HG03575 (cell line): ENCODE data around the gene BNC2.

Source experiments
- ATAC-seq: cut with Tn5 transposase; IDR thresholded peaks from one replicate; pipeline ENCODE4 v1.9.1; 2021; ENCODE audit not compliant: unreplicated experiment, insufficient number of reproducible peaks, low FRiP score; ENCODE audit errors: extremely low read depth

Gene BNC2

DNA sequence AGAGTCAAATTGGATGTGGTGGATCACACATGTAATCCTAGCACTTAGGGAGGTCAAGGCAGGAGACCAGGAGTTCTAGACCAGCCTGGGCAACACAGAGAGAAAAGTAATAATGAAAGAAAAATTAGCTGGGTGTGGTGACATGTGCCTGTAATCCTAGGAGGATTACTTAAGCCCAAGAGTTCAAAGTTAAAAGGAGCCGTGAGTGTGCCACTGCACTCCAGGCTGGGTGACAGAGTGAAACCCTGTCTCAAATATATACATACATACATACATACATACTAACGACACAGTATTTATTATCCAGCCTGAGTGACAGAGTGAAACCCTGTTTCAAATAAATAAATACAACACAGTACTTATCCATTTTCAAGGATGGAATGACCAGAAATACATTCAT is 180.3 kb downstream of the BNC2 start:
- no peak for ATAC-seq

DNA sequence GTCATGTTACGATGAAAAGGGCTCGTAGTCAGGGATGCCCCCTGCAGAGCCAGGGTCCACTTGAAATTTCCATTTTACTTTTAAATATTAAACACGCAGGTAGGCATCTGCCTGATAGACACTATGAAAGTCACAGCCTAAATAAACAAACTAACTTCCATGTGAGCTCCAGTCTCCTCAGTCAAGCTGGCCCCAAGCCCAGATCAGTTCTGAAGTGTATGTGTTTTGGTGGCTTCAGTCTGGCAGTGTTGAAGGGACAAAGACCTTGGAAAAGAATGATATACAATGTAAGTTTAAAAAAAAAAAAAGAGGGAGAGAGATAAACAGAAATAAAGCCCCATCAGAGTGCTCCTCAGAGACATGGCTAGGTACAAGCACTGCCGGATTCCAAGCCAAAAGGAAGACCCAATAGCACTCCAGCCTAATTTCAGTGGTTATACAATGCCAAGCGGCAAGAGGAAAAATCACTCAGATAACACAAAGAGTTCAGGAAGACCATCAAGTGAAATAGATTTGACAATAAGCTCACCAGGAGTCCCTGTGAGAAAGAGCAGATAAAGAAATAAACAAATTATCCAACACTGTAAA is 181.0 kb downstream of the BNC2 start:
- ATAC-seq: no peak

DNA sequence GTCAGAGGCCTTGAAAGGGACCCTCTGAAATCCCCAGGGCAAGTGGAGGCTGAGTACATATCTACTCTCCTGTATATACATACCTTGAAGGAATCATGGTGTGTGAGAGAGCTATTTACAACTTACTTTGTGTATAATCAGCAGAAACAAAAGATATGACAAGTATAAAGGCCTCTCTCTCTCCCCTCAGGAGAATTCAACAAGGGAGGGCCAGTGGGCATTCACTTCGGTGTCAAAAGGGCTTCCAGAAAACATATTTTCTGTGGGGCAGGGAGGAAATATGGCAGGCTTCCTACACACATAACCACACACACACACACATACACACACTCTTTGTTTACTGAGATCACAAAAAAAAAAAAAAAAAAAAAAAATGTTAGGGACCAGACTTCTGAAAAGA is 181.7 kb downstream of the BNC2 start:
- no peak for ATAC-seq

DNA sequence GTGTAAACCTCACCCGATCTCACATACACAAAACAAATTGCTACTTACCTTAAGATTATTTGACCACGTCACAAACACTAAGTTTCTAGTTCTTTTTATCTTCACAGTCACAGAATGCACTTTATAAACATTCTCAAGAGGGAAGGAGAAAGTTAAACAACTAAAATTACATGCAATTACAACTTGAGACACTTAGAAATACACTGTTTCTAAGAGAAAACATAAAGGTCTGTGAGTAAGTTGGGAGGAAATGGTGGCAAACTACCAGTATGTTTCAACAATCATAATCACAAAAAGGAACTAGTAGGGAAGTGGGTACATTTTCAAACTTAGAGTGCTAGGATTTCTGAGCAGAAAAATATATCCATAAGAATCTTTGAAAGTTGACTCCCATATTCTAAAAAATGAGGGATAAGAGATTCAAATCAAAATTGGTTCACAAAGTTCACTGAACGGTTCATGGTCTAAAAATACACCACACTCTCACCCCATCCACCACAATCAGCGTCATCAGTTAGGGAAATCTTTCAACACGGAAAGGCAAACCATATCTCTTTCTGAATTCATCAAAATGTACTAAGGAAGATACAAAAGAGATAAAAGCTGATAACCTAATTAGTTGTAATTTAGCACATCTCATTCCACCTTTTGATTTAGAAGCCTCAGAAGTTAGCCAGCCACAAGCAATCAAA is 182.6 kb downstream of the BNC2 start:
- ATAC-seq: no peak

DNA sequence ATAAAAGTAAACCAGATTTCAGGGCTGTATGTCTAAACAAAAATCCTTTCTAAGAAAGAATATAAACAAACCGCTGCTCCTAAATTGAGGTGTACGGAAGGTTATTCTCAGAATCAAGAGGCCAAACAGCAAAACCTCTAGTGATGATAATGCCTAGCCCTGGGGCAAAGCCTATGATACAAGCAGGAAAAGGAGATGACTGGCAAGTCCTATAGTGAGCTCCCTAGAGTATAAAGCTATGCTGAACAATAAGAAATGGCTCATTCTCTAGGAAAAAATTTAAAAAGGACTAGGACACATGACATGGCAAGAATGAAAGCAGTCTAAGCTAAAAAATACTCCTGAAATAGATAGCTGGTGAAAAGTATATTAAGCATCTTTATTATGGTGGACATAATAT is 187.1 kb downstream of the BNC2 start:
- ATAC-seq: no peak

DNA sequence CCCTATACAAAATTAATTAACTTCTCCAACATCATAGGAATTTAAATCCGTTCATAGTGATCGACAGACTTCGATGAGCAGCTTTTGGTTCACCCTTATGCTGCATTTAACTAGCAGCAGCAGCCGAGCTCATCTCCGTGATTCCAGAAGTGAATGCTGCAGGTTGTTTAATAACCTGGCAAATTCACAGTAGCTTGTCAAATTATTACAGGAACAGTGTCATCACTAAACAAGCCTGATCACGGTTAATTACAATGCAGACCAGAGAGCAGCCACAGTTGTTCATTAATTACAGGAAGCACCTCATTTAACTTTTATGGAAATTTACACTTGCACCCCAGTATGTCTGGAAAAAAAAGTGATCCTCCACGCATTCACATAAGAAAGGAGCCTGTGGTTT is 188.2 kb downstream of the BNC2 start:
- no peak for ATAC-seq

DNA sequence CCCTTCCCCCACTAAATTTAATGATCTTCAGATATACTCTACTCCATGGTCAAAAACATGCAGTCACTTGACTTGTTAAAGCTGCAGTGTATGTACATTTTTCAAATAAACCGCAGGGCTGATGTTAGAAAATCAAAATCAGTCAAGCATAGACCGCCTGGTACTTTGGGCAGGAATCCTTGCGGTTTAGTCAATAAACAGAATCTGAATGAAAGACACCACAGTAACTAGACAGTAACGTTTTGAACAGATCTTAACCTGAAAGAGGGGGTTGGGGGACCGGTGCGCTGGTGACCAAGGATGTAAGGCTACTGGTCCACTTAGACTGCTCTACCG is 188.8 kb downstream of the BNC2 start:
- ATAC-seq: no peak

DNA sequence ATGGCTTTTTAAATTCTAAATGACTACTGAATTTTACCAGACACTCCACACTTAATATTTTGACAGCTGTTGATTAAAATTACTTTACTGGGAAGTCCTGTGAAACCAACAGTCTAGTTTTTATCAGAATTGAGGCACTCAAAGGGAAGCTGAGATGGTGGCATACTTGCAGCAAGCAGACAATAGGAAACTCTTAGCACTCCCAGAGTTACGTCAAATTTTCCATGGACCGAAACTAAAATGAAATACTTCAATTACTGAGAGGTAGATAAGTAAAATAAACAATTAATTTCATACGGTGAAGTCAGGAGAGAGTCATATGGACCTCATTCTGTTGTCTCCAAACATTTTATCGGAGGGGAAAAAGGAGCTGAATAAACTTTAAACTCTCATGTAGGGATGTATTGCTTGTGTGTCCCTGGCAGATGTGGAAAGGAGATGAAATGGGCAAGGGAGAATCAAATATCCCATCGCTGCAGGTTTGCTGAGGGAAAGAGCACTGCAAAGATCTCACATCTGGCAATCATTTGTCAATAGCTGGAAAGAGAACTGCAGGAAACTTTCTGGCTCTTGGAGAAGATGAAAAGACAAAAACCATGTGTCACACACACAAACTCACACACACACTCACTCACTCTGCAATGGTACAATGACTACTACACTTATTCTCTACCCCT is 189.4 kb downstream of the BNC2 start:
- ATAC-seq: no peak

DNA sequence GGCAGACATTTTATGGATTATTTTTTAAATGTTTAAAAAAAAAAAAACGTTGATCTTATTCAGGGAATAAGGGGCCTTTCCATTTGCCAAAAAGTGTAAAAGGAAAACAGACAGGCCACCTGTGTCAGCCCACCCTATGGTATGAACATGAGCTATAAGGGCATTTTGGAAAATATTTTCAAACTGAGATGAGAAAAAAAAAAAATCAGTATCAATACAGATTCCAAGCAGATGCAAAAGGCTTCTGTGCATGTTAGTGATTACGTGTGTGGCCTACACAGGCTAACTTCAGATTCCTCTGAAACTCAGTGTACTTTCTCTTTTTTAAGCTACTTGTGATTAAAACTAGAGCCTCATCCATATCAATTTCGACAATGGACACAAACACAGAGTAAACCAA is 189.9 kb downstream of the BNC2 start:
- ATAC-seq: no peak

DNA sequence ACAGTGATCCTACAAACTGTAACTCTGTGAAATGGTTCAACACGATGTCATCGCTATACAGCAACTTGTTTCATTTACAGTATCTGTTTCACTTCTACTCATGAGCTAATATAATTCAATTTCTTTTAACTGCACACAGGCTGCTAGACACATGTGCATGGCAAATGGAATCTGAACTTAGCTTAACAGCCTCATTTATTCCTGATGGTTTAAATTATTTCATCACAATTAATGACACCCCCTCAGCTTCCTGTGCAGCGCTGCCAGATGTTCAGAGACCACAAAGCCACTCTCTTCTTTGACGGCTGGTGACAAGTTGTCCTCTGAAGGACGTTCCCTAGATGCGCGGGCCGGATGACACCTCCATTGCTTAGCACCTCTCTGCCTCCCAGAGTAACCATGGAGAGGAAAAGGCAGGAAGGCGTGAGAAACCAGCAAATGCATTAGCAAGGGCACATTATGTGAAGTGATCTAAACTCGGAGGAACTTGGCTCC is 191.1 kb downstream of the BNC2 start:
- no peak for ATAC-seq

DNA sequence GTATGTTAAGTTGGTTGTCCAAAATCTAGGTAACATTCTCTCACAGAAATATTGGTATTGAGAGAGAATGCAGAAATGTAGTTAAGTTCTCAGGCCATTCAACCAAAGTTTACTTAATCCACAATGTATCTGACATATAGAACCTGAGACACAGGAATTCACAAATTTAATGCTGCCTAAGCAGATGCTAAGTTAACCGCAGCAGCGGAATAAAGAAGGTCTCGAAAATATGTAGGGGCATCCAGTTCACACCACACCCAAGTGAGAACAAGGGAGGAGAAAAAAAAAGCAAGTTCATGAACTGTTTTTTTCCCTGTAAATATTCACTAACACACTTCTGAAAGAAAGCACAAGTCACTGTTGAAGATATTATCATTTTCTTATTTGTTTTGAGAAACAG is 194.0 kb downstream of the BNC2 start:
- no peak for ATAC-seq

DNA sequence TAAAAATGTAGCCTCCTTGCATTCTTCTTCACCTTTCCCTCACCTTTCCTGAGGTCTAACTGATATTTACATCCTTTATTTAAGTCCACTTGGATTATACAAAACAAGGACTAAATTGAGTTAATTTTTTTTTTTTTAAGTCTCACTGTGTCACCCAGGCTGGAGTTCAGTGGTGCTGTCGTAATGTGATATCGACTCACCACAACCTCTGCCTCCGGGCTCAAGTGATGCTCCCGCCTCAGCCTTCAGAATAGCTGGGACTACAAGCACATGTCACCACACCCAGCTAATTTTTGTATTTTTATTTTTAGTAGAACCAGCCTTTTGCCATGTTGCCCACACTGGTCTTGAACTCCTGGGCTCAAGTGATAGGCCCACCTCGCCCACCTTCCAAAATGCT is 195.3 kb downstream of the BNC2 start:
- ATAC-seq: no peak

DNA sequence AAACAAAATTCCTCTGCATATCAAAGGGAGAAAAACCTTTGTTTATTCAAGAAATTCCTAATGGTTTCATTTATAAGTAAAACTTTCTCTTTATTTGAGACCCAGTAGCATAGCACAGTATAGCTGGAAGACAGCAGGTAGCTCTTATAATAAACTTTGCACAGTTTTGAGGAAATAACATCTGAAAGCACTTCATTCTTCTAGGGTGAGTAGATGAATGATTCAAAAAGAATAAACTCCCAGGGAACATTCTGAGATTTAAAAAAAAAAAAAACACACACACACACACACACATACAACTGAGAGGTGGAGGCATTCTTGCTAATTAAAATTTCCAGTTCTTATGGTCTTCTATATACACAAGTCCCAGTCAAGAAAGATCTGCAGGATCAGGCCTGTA is 197.3 kb downstream of the BNC2 start:
- ATAC-seq: no peak

DNA sequence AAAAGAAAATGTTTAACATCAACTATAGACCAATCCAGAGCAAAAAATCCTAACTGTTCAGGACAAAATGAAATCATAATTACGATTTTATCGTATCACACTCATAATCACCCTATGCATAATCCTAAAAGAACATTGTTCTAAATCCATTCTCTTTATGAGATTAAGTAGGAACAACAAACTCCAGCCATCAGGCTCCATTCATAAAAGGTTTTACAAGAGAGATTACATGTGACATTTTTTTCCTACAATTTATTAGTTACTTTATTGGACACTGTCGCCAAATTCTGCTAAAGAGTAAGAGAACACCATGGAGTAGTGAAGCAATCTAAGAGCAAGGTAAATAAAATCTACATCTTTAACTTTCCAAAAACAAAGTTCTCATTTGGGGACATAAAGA is 198.0 kb downstream of the BNC2 start:
- ATAC-seq: no peak

DNA sequence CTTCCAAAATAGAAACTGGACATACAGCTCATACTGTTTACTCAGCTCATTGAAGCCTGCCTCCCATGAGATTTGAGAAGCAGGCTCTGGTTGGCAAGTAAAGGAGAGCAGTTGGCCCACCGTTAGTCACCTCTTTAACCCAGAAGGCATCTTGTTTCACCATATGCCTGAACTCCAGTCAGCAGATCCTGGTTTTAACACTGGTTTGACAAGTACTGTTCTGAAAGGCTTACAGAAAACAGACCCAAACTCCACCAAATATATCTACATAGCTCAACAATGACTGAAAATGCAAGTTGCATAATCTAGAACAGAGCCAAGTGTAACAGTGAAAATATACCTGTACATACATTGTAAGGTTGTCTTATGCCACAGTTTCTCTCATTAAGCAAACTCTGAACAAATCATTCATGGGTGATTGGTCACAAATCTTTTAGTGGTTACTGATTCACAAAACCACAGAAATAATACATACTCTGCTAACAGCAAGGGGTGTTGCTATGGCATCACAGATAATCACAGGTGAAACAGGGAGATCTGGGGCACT is 198.8 kb downstream of the BNC2 start:
- ATAC-seq: no peak

DNA sequence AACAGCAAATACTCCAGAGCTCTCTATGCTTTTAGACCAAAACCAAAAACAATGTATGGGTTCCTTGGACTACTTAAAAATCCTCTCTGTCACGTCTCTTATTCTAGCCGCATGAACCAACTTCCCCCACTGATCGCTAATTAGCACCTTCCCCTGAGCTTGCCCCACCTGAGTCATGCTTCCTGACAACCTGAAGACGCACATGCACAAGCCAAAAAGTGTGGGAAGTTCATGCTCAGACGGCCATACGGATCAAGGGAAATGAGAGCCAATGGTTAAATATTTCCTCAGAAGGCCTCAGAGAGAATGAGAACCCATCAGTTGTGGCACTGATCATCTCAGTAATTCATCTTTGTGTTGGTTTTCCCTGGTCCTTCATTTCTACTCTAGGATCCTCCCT is 199.7 kb downstream of the BNC2 start:
- no peak for ATAC-seq

DNA sequence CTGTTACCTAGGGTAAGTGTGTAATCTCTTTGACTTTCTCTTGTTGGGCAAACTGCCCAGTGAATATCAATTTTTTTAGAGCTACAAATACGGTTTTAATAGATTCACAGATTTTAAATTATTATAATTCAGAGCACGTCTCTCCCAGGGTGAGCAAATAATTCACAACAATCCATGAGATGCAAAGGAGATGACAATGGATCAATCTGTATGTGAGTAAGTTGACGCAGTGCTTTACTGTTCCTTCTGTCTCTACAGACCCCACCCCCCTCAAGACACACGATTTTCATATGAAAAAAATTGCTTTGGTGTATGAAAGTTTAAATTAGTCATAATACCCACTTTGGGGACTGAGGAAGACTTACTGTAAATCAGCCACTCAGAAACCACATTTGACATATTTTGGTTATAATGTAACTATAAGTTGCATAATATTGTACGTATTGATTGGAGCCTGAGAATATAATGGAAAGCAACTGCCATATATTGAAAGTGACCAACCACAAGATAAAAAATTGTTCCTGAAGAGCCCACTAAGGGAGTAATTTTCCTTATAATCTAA is 201.7 kb downstream of the BNC2 start:
- ATAC-seq: no peak

DNA sequence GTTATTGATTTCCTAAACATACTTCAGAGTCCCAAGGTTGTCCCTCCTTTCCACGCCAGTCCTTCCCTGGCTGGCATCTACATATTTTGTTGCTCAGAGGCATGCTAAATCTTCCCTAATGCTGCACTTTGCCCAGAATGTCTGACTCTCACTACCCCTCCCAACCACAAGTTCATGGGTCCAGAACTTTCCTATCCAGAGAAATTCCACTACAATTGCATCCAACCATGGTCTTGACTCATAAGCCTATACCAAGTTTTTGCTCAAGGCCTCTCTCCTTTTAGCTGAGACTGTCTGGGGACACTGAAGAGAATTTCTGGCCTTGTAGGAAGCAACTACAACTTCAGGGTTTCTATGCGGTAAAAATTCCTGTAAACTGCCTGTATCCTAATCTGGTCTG is 206.3 kb downstream of the BNC2 start:
- no peak for ATAC-seq

DNA sequence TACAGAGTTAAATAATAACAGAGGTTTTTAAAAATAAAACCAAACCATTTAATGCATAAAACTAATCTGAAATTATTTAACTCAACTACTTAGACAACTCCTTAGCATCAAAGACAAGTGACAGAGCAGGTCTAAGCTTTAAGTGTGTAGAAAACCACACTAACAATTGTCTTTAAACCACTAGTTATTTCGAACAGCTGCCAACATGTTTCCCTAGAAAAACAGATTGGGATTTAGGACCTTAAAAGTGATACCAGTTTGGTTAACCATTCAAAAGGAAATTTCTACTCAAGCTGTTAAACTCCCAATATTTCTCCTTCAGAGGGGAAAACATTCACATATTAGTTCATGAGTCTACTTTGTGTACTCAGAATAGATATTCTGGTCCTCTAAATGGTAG is 208.7 kb downstream of the BNC2 start:
- ATAC-seq: no peak

DNA sequence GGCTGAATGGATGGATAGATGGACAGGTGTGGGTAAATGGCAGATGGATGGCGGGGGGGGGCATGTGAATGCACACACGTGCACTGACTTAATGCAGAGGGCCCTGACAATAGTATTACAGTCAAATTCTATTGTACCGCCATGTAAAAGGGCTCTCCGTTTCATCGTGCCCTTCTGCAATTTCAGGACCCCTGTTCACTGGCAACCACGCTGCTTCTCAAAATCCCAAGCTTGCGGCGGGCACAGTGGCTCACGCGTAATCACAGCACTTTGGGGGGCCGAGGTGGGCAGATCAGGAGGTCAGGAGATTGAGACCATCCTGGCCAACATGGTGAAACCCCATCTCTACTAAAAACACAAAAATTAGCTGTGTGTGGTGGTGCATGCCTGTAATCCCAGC is 211.4 kb downstream of the BNC2 start:
- ATAC-seq: no peak
